HepG2 (cell line): Measurements from ENCODE around the gene DDX10. TPM values are rescaled to one million over a fixed set of nuclear protein-coding genes. Genes with fewer than 3 reads are reported as not detected.

Experiments
- BRCA1 ChIP-seq: sonication (generic); formaldehyde crosslinking; IDR thresholded peaks from 2 replicates; pipeline ENCODE4 v1.4.0; 2020; ENCODE audit warnings: missing genetic modification reagents
- DNMT3B ChIP-seq: conservative IDR thresholded peaks from 2 replicates; pipeline ENCODE4 v1.6.1; 2016; ENCODE audit warnings: missing biosample characterization, control low read depth
- FOXK1 ChIP-seq: sonication (generic); formaldehyde crosslinking; IDR thresholded peaks from 2 replicates; pipeline ENCODE4 v1.4.0; 2020; ENCODE audit warnings: low read depth, missing genetic modification reagents, borderline replicate concordance
- NFATC3 ChIP-seq: sonication (generic); formaldehyde crosslinking; IDR thresholded peaks from 2 replicates; pipeline ENCODE4 v1.5.1; 2020; ENCODE audit warnings: mild to moderate bottlenecking, missing genetic modification reagents
- NFKBIZ ChIP-seq: IDR thresholded peaks from 2 replicates; pipeline ENCODE4 v1.6.1; 2018; ENCODE audit warnings: missing genetic modification reagents, missing compliant biosample characterization
- PHF20 ChIP-seq: sonication (generic); formaldehyde crosslinking; IDR thresholded peaks from 2 replicates; pipeline ENCODE4 v1.5.0; 2020; ENCODE audit warnings: mild to moderate bottlenecking, missing genetic modification reagents
- POGZ ChIP-seq: sonication (generic); formaldehyde crosslinking; IDR thresholded peaks from 2 replicates; pipeline ENCODE4 v1.4.0; 2020; ENCODE audit warnings: mild to moderate bottlenecking, missing genetic modification reagents
- PPARG ChIP-seq: conservative IDR thresholded peaks from 2 replicates; pipeline ENCODE4 v1.6.1; 2016; ENCODE audit warnings: missing biosample characterization, missing genetic modification reagents
- RARG ChIP-seq: sonication (generic); formaldehyde crosslinking; IDR thresholded peaks from 2 replicates; pipeline ENCODE4 v1.4.0; 2020; ENCODE audit warnings: low read depth, mild to moderate bottlenecking, missing genetic modification reagents
- REPIN1 ChIP-seq: sonication (generic); formaldehyde crosslinking; IDR thresholded peaks from 2 replicates; pipeline ENCODE4 v1.8.0; 2022; ENCODE audit warnings: missing genetic modification reagents, low read depth, mild to moderate bottlenecking, borderline replicate concordance
- SP2 ChIP-seq: sonication (generic); formaldehyde crosslinking; IDR thresholded peaks from 2 replicates; pipeline ENCODE4 v1.5.1; 2020; ENCODE audit warnings: mild to moderate bottlenecking, missing genetic modification reagents
- TBX2 ChIP-seq: sonication (generic); formaldehyde crosslinking; IDR thresholded peaks from 2 replicates; pipeline ENCODE4 v1.5.0; 2020; ENCODE audit warnings: missing genetic modification reagents, mild to moderate bottlenecking, borderline replicate concordance
- USF2 ChIP-seq, 2 experiments: sonication (generic) in 1 of 2; formaldehyde crosslinking in 1 of 2; IDR thresholded peaks; 2 replicates each; pipeline versions ENCODE4 v1.5.1 to v1.6.1; 2011 to 2020; ENCODE audit warnings: borderline replicate concordance in 1 of 2, low read depth in 1 of 2, low read length in 1 of 2, mild to moderate bottlenecking in 1 of 2, missing genetic modification reagents in 1 of 2, moderate library complexity in 1 of 2
- ZMYM2 ChIP-seq: sonication (generic); formaldehyde crosslinking; IDR thresholded peaks from 2 replicates; pipeline ENCODE4 v1.8.0; 2022; ENCODE audit warnings: mild to moderate bottlenecking, missing genetic modification reagents
- ZNF224 ChIP-seq: sonication (generic); formaldehyde crosslinking; IDR thresholded peaks from 2 replicates; pipeline ENCODE4 v1.5.0; 2020; ENCODE audit warnings: mild to moderate bottlenecking, missing genetic modification reagents
- ZNF616 ChIP-seq: sonication (generic); formaldehyde crosslinking; IDR thresholded peaks from 2 replicates; pipeline ENCODE4 v1.5.0; 2020; ENCODE audit warnings: low read depth, mild to moderate bottlenecking, missing genetic modification reagents
- ZNF652 ChIP-seq: IDR thresholded peaks from 2 replicates; pipeline ENCODE4 v1.6.1; 2016; ENCODE audit warnings: low read depth, borderline replicate concordance
- ZNF816 ChIP-seq: sonication (generic); formaldehyde crosslinking; IDR thresholded peaks from 2 replicates; pipeline ENCODE4 v1.8.0; 2022; ENCODE audit warnings: missing genetic modification reagents, mild to moderate bottlenecking, borderline replicate concordance
- ZSCAN22 ChIP-seq: sonication (generic); formaldehyde crosslinking; IDR thresholded peaks from 2 replicates; pipeline ENCODE4 v1.4.0; 2020; ENCODE audit warnings: mild to moderate bottlenecking, missing genetic modification reagents
- polyA plus RNA-seq, 8 experiments: library from polyadenylated mRNA; depleted of rRNA in 3 of 8; stranded (reverse) in 7 of 8; unstranded in 1 of 8; fragments of >200 nt; fragmentation: Illumina TruSeq in 4 of 8; extraction: Trizol in 4 of 8; gene quantifications; 2 replicates each; pipeline versions ENCODE4 v1.2.1 to v1.2.3, GENCODE V29; 2011 to 2016; ENCODE audit warnings: low read depth in 4 of 8, missing spikeins in 1 of 8, mixed read lengths in 1 of 8; ENCODE audit not compliant: insufficient read depth in 1 of 8
- total RNA-seq, 5 experiments: library from RNA; depleted of rRNA; stranded (reverse); fragments of >200 nt; fragmentation: Illumina TruSeq; extraction: Trizol; gene quantifications; 2 replicates each; pipeline ENCODE4 v1.2.3, GENCODE V29; 2016; ENCODE audit warnings: low read depth in 1 of 5
- TF ChIP-seq, protein P1 (sequence below): sonication (generic); formaldehyde crosslinking; IDR thresholded peaks from 2 replicates; pipeline ENCODE4 v1.8.1; 2023; ENCODE audit warnings: mild to moderate bottlenecking, missing genetic modification reagents, borderline replicate concordance
- TF ChIP-seq, protein P2 (sequence below): sonication (generic); formaldehyde crosslinking; IDR thresholded peaks from 2 replicates; pipeline ENCODE4 v1.4.0; 2020; ENCODE audit warnings: missing genetic modification reagents, borderline replicate concordance

DDX10 gene
- total and polyA plus RNA-seq, 2 of the 13 experiments (the other 11 are each of a cell fraction or from before 2014, with no cell fraction given): 17.0 to 32.0 TPM

DNA sequence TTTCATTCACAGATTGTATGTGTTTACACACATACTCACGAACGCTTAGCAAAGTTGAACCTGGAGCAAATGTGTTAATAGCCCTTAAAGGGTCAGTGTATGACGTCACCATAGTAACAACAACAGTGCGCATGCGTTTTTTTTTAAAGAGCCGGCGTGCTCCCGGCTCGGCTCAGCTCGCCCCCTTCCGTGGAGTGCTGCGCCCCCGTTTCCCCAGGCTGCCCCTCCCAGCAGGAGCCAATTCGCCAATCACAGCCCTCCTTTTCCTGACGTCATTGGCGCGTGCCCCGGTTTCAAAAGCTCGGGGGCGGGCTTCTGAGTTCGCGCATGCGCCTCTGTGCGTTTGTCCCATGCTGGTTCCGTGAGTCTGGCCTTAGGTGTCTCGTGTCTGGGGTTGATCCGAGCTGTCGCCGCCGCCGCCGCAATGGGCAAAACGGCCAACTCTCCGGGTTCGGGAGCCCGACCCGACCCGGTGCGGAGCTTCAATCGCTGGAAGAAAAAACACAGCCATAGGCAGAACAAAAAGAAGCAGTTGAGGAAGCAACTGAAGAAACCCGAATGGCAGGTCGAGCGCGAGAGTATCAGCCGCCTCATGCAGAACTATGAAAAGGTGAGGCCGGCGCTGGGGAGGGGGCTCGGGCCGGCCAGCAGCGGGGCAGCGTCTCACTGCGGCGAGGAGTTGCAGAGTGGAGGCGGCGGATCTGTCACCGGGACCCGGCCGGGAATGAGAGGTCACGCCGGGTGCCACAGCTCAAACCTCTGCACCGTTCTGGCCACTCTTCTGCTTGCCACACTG is at the start of gene DDX10 (continued):
- TF ChIP-seq, protein P1, sequence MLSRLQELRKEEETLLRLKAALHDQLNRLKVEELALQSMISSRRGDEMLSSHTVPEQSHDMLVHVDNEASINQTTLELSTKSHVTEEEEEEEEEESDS (CRISPR knock-in tag): no peak
- TF ChIP-seq ZMYM2 (no peak), NFATC3 (CRISPR knock-in tag) (no peak), ZNF652 (peak; percentile 86), ZNF816 (CRISPR knock-in tag) (no peak), TBX2 (peak; percentile 62; the same call in 1 of the 2 replicates), ZNF224 (0 out of 2 replicates have a peak, but pooled peaks have one; percentile 82), PHF20 (CRISPR knock-in tag) (peak; percentile 68), SP2 (CRISPR knock-in tag) (peak; percentile 84), ZNF616 (CRISPR knock-in tag) (no peak), RARG (CRISPR knock-in tag) (no peak), BRCA1 (CRISPR knock-in tag) (no peak), NFKBIZ (CRISPR knock-in tag) (no peak), DNMT3B (CRISPR knock-in tag) (no peak), USF2 (IDR thresholded peaks at IDR 0.05; ENCODE audit: low read depth, low read length) (no peak), USF2 (CRISPR knock-in tag; IDR thresholded peaks at IDR 0.05; ENCODE audit: borderline replicate concordance) (peak; percentile 75; the same call in 1 of the 2 replicates), ZSCAN22 (CRISPR knock-in tag) (no peak), REPIN1 (CRISPR knock-in tag) (peak; percentile 36), PPARG (no peak), POGZ (CRISPR knock-in tag) (peak; percentile 97), FOXK1 (0 out of 2 replicates have a peak, but pooled peaks have one; percentile 30)
- TF ChIP-seq, protein P2, sequence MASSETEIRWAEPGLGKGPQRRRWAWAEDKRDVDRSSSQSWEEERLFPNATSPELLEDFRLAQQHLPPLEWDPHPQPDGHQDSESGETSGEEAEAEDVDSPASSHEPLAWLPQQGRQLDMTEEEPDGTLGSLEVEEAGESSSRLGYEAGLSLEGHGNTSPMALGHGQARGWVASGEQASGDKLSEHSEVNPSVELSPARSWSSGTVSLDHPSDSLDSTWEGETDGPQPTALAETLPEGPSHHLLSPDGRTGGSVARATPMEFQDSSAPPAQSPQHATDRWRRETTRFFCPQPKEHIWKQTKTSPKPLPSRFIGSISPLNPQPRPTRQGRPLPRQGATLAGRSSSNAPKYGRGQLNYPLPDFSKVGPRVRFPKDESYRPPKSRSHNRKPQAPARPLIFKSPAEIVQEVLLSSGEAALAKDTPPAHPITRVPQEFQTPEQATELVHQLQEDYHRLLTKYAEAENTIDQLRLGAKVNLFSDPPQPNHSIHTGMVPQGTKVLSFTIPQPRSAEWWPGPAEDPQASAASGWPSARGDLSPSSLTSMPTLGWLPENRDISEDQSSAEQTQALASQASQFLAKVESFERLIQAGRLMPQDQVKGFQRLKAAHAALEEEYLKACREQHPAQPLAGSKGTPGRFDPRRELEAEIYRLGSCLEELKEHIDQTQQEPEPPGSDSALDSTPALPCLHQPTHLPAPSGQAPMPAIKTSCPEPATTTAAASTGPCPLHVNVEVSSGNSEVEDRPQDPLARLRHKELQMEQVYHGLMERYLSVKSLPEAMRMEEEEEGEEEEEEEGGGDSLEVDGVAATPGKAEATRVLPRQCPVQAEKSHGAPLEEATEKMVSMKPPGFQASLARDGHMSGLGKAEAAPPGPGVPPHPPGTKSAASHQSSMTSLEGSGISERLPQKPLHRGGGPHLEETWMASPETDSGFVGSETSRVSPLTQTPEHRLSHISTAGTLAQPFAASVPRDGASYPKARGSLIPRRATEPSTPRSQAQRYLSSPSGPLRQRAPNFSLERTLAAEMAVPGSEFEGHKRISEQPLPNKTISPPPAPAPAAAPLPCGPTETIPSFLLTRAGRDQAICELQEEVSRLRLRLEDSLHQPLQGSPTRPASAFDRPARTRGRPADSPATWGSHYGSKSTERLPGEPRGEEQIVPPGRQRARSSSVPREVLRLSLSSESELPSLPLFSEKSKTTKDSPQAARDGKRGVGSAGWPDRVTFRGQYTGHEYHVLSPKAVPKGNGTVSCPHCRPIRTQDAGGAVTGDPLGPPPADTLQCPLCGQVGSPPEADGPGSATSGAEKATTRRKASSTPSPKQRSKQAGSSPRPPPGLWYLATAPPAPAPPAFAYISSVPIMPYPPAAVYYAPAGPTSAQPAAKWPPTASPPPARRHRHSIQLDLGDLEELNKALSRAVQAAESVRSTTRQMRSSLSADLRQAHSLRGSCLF: no peak
